K562 (cell line): ENCODE measurements around the gene P2RY13. TPM values are rescaled to one million over a fixed set of nuclear protein-coding genes. Genes with fewer than 3 reads are reported as not detected.

Source experiments
- ATAC-seq: fragments of 200-7000 bp; cut with Tn5 transposase; 3 replicates; pipeline ENCODE4 v1.9.1; 2020; ENCODE audit warnings: moderate library complexity
- BruUV-seq: library from RNA; stranded (reverse); fragments of 400-500 nt; replicated peaks from 2 replicates; lab custom pipeline; 2021; lab: Mats Ljungman, UMichigan
- CTCF ChIA-PET: fragments of 300-600 bp; formaldehyde crosslinking; extraction: SDS; loops from one replicate; lab custom pipeline; 2021; ENCODE audit warnings: low intra/inter-chr PET ratio; lab: Yijun Ruan, JAX
- POLR2A ChIA-PET: fragments of 300-600, 350-650 bp; sonication (Branson Sonifier 250); formaldehyde crosslinking; extraction: SDS; loops from one replicate; lab custom pipeline; 2021; ENCODE audit warnings: antibody characterized with exemption, inconsistent platforms; lab: Yijun Ruan, JAX
- DNase-seq, 4 experiments: peaks; one replicate each; pipeline versions ENCODE4 v3.0.0 to v3.0.0-alpha.2; 2011 to 2018; ENCODE audit warnings: low spot score in 3 of 4, mixed read lengths in 3 of 4; ENCODE audit errors: extremely low read depth in 1 of 4
- FAIRE-seq: peaks from 2 replicates; lab custom pipeline; 2011; peaks lifted over from hg19 to GRCh38; lab: Jason Lieb, UNC
- H2AFZ ChIP-seq: 2 replicates; pipeline ENCODE4 v1.6.0; 2011; ENCODE audit warnings: low read depth, low read length, control low read depth, inconsistent platforms
- H3K27ac ChIP-seq: fragments of 200-600 bp; 3 replicates; pipeline ENCODE4 v1.8.0; 2011; ENCODE audit warnings: low read depth, mild to moderate bottlenecking, control low read depth, inconsistent platforms, low read length, moderate library complexity, mixed read lengths; ENCODE audit errors: extremely low read depth
- H3K27me3 ChIP-seq, 2 experiments: fragments of 300-600 bp in 1 of 2; 2 replicates in 1 of 2; 3 replicates in 1 of 2; pipeline versions ENCODE4 v1.6.0 to v1.8.0; 2011; ENCODE audit warnings: inconsistent platforms in 2 of 2, low read length in 2 of 2, mild to moderate bottlenecking in 1 of 2, mixed read lengths in 1 of 2, moderate library complexity in 1 of 2; ENCODE audit not compliant: control insufficient read depth in 2 of 2, insufficient read depth in 2 of 2
- H3K36me3 ChIP-seq: fragments of 300-600 bp; 3 replicates; pipeline ENCODE4 v1.8.0; 2011; ENCODE audit warnings: mild to moderate bottlenecking, low read length, inconsistent platforms; ENCODE audit not compliant: control insufficient read depth, insufficient read depth
- H3K4me1 ChIP-seq, 2 experiments: fragments of 200-600 bp in 1 of 2; replicated peaks in 1 of 2; 2 replicates in 1 of 2; 3 replicates in 1 of 2; pipeline versions ENCODE4 v1.5.1 to v1.8.0; 2011; ENCODE audit warnings: inconsistent platforms in 2 of 2, low read length in 2 of 2, mild to moderate bottlenecking in 1 of 2, mixed read lengths in 1 of 2, moderate library complexity in 1 of 2; ENCODE audit not compliant: control insufficient read depth in 2 of 2, insufficient read depth in 2 of 2
- H3K4me2 ChIP-seq: 2 replicates; pipeline ENCODE4 v1.6.1; 2011; ENCODE audit warnings: low read length, control low read depth, inconsistent platforms, mixed read lengths; ENCODE audit not compliant: insufficient read depth
- H3K4me3 ChIP-seq: fragments of 200-600 bp; sonication (generic), shearing (Covaris generic); 2 replicates; pipeline ENCODE4 v1.5.1; 2016; ENCODE audit warnings: control low read depth, inconsistent platforms
- H3K79me2 ChIP-seq: fragments of 200-600 bp; 3 replicates; pipeline ENCODE4 v1.8.0; 2011; ENCODE audit warnings: low read length, inconsistent platforms; ENCODE audit not compliant: control insufficient read depth, insufficient read depth
- H3K9ac ChIP-seq, 2 experiments: 2 replicates each; pipeline versions ENCODE4 v1.6.0 to v1.6.1; 2011; ENCODE audit warnings: low read depth in 2 of 2, low read length in 2 of 2, control low read depth in 1 of 2, inconsistent platforms in 1 of 2, mild to moderate bottlenecking in 1 of 2, mixed read lengths in 1 of 2; ENCODE audit not compliant: insufficient read depth in 1 of 2
- H3K9me1 ChIP-seq: one replicate; pipeline ENCODE4 v1.6.0; 2011; ENCODE audit warnings: inconsistent platforms, mild to moderate bottlenecking, low read length, moderate library complexity; ENCODE audit not compliant: control insufficient read depth, insufficient read depth
- H3K9me3 ChIP-seq: replicated peaks from 2 replicates; pipeline ENCODE4 v1.5.1; 2011; ENCODE audit warnings: low read depth, low read length, inconsistent platforms; ENCODE audit not compliant: control insufficient read depth, insufficient read depth
- H4K20me1 ChIP-seq: replicated peaks from 2 replicates; pipeline ENCODE4 v1.6.1; 2011; ENCODE audit warnings: low read length, inconsistent platforms, mixed read lengths; ENCODE audit not compliant: control insufficient read depth, insufficient read depth
- ERF ChIP-seq: fragments of 450-650 bp; formaldehyde crosslinking; IDR thresholded peaks from 2 replicates; pipeline ENCODE4 v1.4.0; 2020; ENCODE audit warnings: mild to moderate bottlenecking, mixed read lengths
- SMARCC2 ChIP-seq: fragments of 450-650 bp; IDR thresholded peaks from 2 replicates; pipeline ENCODE4 v1.6.1; 2017; ENCODE audit warnings: antibody characterized with exemption, moderate library complexity, mild to moderate bottlenecking, low read depth
- in situ Hi-C: fragments of 300-500 bp; cut with MboI; formaldehyde crosslinking; loops from 4 replicates; pipeline ENCODE4 v1.15.0; 2018; ENCODE audit warnings: inconsistent platforms, mixed read lengths
- intact Hi-C: fragments of 100-400 bp; cut with micrococcal nuclease; formaldehyde crosslinking; loops from 2 replicates; pipeline ENCODE4 v1.14.2; 2022
- polyA plus RNA-seq, 8 experiments: library from polyadenylated mRNA; depleted of rRNA in 4 of 8; stranded (reverse) in 5 of 8; unstranded in 3 of 8; fragments of >200 nt; fragmentation: Nextera tagmentation in 2 of 8; fragmentation: Illumina TruSeq in 1 of 8; extraction: Ambion mirVana in 2 of 8; extraction: Trizol in 1 of 8; gene quantifications; 2 replicates each; pipeline versions ENCODE4 v1.2.1 to v1.2.3, GENCODE V29; 2011 to 2014; ENCODE audit warnings: inconsistent platforms in 1 of 8, missing spikeins in 1 of 8
- total RNA-seq, 7 experiments: library from RNA; depleted of rRNA in 6 of 7; stranded (reverse); fragments of >200 nt in 6 of 7; fragmentation: Illumina TruSeq in 2 of 7; extraction: Trizol in 2 of 7; gene quantifications; 2 replicates each; pipeline versions ENCODE4 v1.2.1 to v1.2.3, GENCODE V29; 2011 to 2021; ENCODE audit warnings: low replicate concordance in 1 of 7
- TF ChIP-seq, protein P1 (sequence below): sonication (generic); formaldehyde crosslinking; IDR thresholded peaks from 2 replicates; pipeline ENCODE4 v1.8.0; 2022; ENCODE audit warnings: mild to moderate bottlenecking, missing genetic modification reagents, borderline replicate concordance

Gene P2RY13
- total and polyA plus RNA-seq, 9 of the 15 experiments (the other 6 are each of a cell fraction or from before 2014, with no cell fraction given), result not detected

GRCh38 chr3:151307131-151307530 lies 22.2 kb downstream of the P2RY13 start:
- POLR2A ChIA-PET, result interaction anchor here (0.6 kb wide), 1 partner anchor 419 kb away, joined by 4 read pairs; no protein-coding TSS in a partner anchor
- BruUV-seq, result no TSS peak
- Histone ChIP-seq H3K9me3 (no peaks in the 10 kb centered on the region), H3K4me3 (no peak overlapping the region), H3K36me3 (no peaks in the 10 kb centered on the region), H2AFZ (no peak overlapping the region), H3K9me1 (peaks cover 3% of the 10 kb centered on the region), H3K27ac (no peak overlapping the region), H3K79me2 (no peaks in the 10 kb centered on the region), H4K20me1 (no peaks in the 10 kb centered on the region), H3K4me2 (no peak overlapping the region), H3K9ac (no peak overlapping the region), H3K4me1 (no peaks in the 10 kb centered on the region), H3K27me3 (peaks cover 2 to 9% of the 10 kb centered on the region in 2 experiments; a peak in 2 of 5 replicates)
- in situ Hi-C loops (no loop called here), intact Hi-C loops (no loop called here)
- ATAC-seq (no peak), FAIRE-seq (no peak), DNase-seq (no peak)
- CTCF ChIA-PET, result no interaction called here
- no peak for TF ChIP-seq SMARCC2
- TF ChIP-seq, protein P1, sequence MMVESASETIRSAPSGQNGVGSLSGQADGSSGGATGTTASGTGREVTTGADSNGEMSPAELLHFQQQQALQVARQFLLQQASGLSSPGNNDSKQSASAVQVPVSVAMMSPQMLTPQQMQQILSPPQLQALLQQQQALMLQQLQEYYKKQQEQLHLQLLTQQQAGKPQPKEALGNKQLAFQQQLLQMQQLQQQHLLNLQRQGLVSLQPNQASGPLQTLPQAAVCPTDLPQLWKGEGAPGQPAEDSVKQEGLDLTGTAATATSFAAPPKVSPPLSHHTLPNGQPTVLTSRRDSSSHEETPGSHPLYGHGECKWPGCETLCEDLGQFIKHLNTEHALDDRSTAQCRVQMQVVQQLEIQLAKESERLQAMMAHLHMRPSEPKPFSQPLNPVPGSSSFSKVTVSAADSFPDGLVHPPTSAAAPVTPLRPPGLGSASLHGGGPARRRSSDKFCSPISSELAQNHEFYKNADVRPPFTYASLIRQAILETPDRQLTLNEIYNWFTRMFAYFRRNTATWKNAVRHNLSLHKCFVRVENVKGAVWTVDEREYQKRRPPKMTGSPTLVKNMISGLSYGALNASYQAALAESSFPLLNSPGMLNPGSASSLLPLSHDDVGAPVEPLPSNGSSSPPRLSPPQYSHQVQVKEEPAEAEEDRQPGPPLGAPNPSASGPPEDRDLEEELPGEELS (CRISPR knock-in tag), result no peak
- TF ChIP-seq ERF, result no peak
